OCI-LY7 (cell line): Measurements from ENCODE around the gene NPIPA5. TPM values are rescaled to one million over a fixed set of nuclear protein-coding genes. Genes with fewer than 3 reads are reported as not detected.
"Not testable (repeated sequence)": the region's sequence is repeated elsewhere in the genome, so short reads cannot be mapped to it uniquely, and the experiment has no call there.

Experiments
- BruUV-seq: library from RNA; stranded (reverse); fragments of 400-500 nt; replicated peaks from 2 replicates; lab custom pipeline; 2021; lab: Mats Ljungman, UMichigan
- CTCF ChIA-PET: fragments of 300-600 bp; sonication (Branson Sonifier 250); formaldehyde crosslinking; loops from one replicate; lab custom pipeline; 2022; ENCODE audit warnings: antibody characterized with exemption; ENCODE audit not compliant: unreplicated experiment; lab: Charles Lee
- POLR2A ChIA-PET: fragments of 300-600 bp; sonication (Branson Sonifier 250); formaldehyde crosslinking; loops from one replicate; lab custom pipeline; 2022; ENCODE audit warnings: antibody characterized with exemption; lab: Charles Lee
- DNase-seq: peaks from one replicate; pipeline ENCODE4 v3.0.0-alpha.2; 2015; ENCODE audit warnings: low spot score
- H2AFZ ChIP-seq: fragments of 200-600 bp; sonication (generic), shearing (Covaris generic); 2 replicates; pipeline ENCODE4 v1.6.1; 2014; ENCODE audit warnings: mild to moderate bottlenecking, antibody characterized with exemption, low read length, moderate library complexity
- H3K27ac ChIP-seq: fragments of 200-600 bp; sonication (generic); 2 replicates; pipeline ENCODE4 v1.5.1; 2014; ENCODE audit warnings: mixed run types, low read depth, mild to moderate bottlenecking, moderate library complexity, low read length, inconsistent platforms; ENCODE audit not compliant: poor library complexity, severe bottlenecking
- H3K36me3 ChIP-seq: fragments of 200-600 bp; sonication (generic); 2 replicates; pipeline ENCODE4 v1.6.1; 2014; ENCODE audit warnings: mild to moderate bottlenecking, antibody characterized with exemption, low read length, moderate library complexity, mixed read lengths; ENCODE audit not compliant: insufficient read depth
- H3K4me1 ChIP-seq: fragments of 200-600 bp; sonication (generic); 2 replicates; pipeline ENCODE4 v1.5.1; 2014; ENCODE audit warnings: mild to moderate bottlenecking, low read length; ENCODE audit not compliant: insufficient read depth, poor library complexity, severe bottlenecking
- H3K4me2 ChIP-seq: fragments of 200-600 bp; sonication (generic); 2 replicates; pipeline ENCODE4 v1.6.1; 2014; ENCODE audit warnings: mild to moderate bottlenecking, low read length
- H3K4me3 ChIP-seq: fragments of 200-600 bp; sonication (generic); 2 replicates; pipeline ENCODE4 v1.5.1; 2014; ENCODE audit warnings: mild to moderate bottlenecking, low read depth, low read length; ENCODE audit not compliant: poor library complexity, severe bottlenecking
- H3K79me2 ChIP-seq: fragments of 200-600 bp; sonication (generic); 2 replicates; pipeline ENCODE4 v1.6.1; 2016; ENCODE audit warnings: low read depth, mild to moderate bottlenecking, low read length, moderate library complexity, mixed read lengths; ENCODE audit not compliant: insufficient read depth
- H3K9me2 ChIP-seq: fragments of 200-600 bp; sonication (generic); 2 replicates; pipeline ENCODE4 v1.6.1; 2016; ENCODE audit warnings: mild to moderate bottlenecking, low read length, mixed read lengths; ENCODE audit not compliant: insufficient read depth
- H3K9me3 ChIP-seq: fragments of 200-600 bp; sonication (generic); 2 replicates; pipeline ENCODE4 v1.6.1; 2014; ENCODE audit warnings: mild to moderate bottlenecking, mixed run types, low read length, mixed read lengths
- H4K20me1 ChIP-seq: fragments of 200-600 bp; sonication (generic); 2 replicates; pipeline ENCODE4 v1.6.1; 2014; ENCODE audit warnings: mild to moderate bottlenecking, antibody characterized with exemption, low read length, moderate library complexity, mixed read lengths; ENCODE audit not compliant: insufficient read depth
- EZH2phosphoT487 ChIP-seq: fragments of 200-600 bp; sonication (generic); IDR thresholded peaks from 2 replicates; pipeline ENCODE4 v1.6.1; 2018; ENCODE audit warnings: low read depth, borderline replicate concordance, mild to moderate bottlenecking, mixed run types, antibody characterized with exemption, low read length, moderate library complexity, mixed read lengths
- intact Hi-C: fragments of 100-400 bp; cut with micrococcal nuclease; formaldehyde crosslinking; loops from one replicate; pipeline ENCODE4 v1.10.0; 2022; ENCODE audit not compliant: unreplicated experiment
- total RNA-seq, 2 experiments: library from RNA; depleted of rRNA in 1 of 2; stranded (reverse); fragments of >200 nt in 1 of 2; shearing (Covaris generic) in 1 of 2; gene quantifications; 2 replicates each; pipeline ENCODE4 v1.2.3, GENCODE V29; 2014 to 2022
- TF ChIP-seq, protein P1 (sequence below): fragments of 200-600 bp; sonication (generic); conservative IDR thresholded peaks from 2 replicates; pipeline ENCODE4 v1.5.1; 2014; ENCODE audit warnings: mild to moderate bottlenecking, antibody characterized with exemption, low read length, moderate library complexity, mixed read lengths

NPIPA5 gene
- total RNA-seq, 2 experiments from 2014 or later, result 1.4 TPM; not detected in 1

DNA sequence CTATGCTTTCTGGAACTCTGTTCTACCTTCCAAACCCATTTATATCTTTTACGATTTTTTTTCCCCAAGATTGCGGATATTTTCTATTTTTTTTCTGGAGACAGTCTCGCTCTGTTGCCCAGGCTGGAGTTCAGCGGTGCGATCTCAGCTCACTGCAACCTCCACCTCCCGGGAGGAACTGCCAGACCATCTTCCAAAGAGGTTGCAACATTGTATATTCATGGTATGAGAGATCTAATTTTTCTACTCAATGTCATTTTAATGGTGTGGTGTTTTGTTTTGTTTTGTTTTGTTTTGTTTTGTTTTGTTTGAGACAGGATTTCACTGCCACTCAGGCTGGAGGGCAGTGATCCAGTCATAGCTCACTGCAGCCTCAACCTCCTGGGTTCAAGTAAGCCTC lies 47.8 kb upstream of the NPIPA5 start:
- Histone ChIP-seq H3K9me2 (no peaks in the 10 kb centered on the region), H3K4me1 (no peaks in the 10 kb centered on the region), H3K79me2 (no peaks in the 10 kb centered on the region), H3K4me2 (no peak overlapping the region), H3K9me3 (no peaks in the 10 kb centered on the region), H4K20me1 (no peaks in the 10 kb centered on the region), H3K27ac (no peak overlapping the region), H3K4me3 (no peak overlapping the region), H2AFZ (no peak overlapping the region), H3K36me3 (no peaks in the 10 kb centered on the region)
- no peak for DNase-seq
- CTCF ChIA-PET, result no interaction called here
- POLR2A ChIA-PET, result interaction anchor here (1.0 kb wide), 1 partner anchor 217 kb away, joined by 3 read pairs; the partner anchor contains the start of gene MARF1
- intact Hi-C loops, result no loop called here
- TF ChIP-seq, protein P1, sequence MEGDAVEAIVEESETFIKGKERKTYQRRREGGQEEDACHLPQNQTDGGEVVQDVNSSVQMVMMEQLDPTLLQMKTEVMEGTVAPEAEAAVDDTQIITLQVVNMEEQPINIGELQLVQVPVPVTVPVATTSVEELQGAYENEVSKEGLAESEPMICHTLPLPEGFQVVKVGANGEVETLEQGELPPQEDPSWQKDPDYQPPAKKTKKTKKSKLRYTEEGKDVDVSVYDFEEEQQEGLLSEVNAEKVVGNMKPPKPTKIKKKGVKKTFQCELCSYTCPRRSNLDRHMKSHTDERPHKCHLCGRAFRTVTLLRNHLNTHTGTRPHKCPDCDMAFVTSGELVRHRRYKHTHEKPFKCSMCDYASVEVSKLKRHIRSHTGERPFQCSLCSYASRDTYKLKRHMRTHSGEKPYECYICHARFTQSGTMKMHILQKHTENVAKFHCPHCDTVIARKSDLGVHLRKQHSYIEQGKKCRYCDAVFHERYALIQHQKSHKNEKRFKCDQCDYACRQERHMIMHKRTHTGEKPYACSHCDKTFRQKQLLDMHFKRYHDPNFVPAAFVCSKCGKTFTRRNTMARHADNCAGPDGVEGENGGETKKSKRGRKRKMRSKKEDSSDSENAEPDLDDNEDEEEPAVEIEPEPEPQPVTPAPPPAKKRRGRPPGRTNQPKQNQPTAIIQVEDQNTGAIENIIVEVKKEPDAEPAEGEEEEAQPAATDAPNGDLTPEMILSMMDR, result no peak
- TF ChIP-seq EZH2phosphoT487, result no peak
- no TSS peak for BruUV-seq

- POLR2A ChIA-PET, result no interaction called here
Measured at GRCh38 chr16:15422222-15422621, 44.1 kb upstream of the NPIPA5 start.

GRCh38 chr16:15421696-15422095 lies 43.6 kb upstream of the NPIPA5 start:
- H3K36me3 ChIP-seq, BruUV-seq, DNase-seq, H3K4me2 ChIP-seq, CTCF ChIA-PET, H3K4me3 ChIP-seq, H3K9me2 ChIP-seq, H3K4me1 ChIP-seq, H3K27ac ChIP-seq, H4K20me1 ChIP-seq, H2AFZ ChIP-seq, intact Hi-C loops, H3K9me3 ChIP-seq, H3K79me2 ChIP-seq: not testable (repeated sequence)
- POLR2A ChIA-PET, result interaction anchor here (0.5 kb wide), 1 partner anchor 30 kb away, joined by 4 read pairs; no protein-coding TSS in a partner anchor

More at GRCh38 chr16:15422222-15422621, 44.1 kb upstream of the NPIPA5 start:
- Histone ChIP-seq H3K9me3 (no peaks in the 10 kb centered on the region), H3K4me1 (no peaks in the 10 kb centered on the region), H4K20me1 (no peaks in the 10 kb centered on the region), H2AFZ (no peak overlapping the region), H3K9me2 (no peaks in the 10 kb centered on the region), H3K4me3 (no peak overlapping the region), H3K36me3 (no peaks in the 10 kb centered on the region), H3K79me2 (no peaks in the 10 kb centered on the region), H3K4me2 (no peak overlapping the region), H3K27ac (no peak overlapping the region)
- DNase-seq, result no peak
- TF ChIP-seq EZH2phosphoT487, result no peak
- CTCF ChIA-PET, result no interaction called here
- intact Hi-C loops, result no loop called here
- no TSS peak for BruUV-seq

DNA sequence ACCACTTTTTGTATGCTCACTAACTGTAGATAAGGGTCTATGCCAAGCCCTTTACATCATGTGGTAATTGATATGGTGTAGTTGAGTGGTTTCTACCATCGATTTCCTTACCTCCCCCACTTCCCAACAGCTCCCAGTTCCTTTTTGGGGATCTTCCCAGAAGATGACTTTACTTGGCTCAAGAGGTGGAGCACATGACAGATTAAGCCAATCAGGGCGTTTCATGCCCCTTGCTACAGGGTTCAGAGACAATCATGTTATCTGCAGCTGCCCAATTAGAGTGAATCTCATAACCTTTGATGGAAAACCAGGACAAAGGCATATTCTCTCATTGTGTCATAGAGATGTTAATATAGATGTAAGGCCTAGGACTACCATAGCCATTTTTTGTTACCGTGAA lies 40.1 kb upstream of the NPIPA5 start:
- Histone ChIP-seq H3K4me1 (no peaks in the 10 kb centered on the region), H3K27ac (no peak overlapping the region), H3K36me3 (no peaks in the 10 kb centered on the region), H3K9me2 (no peaks in the 10 kb centered on the region), H2AFZ (no peak overlapping the region), H3K4me2 (no peak overlapping the region), H4K20me1 (no peaks in the 10 kb centered on the region), H3K9me3 (no peaks in the 10 kb centered on the region), H3K4me3 (no peak overlapping the region), H3K79me2 (no peaks in the 10 kb centered on the region)
- CTCF ChIA-PET, result no interaction called here
- intact Hi-C loops, result no loop called here
- no TSS peak for BruUV-seq
- POLR2A ChIA-PET, result interaction anchor here (1.1 kb wide), 1 partner anchor 9 kb away, joined by 4 read pairs; no protein-coding TSS in a partner anchor
- no peak for TF ChIP-seq EZH2phosphoT487
- TF ChIP-seq, protein P1, result no peak
- DNase-seq, result no peak
